SK-N-SH (cell line): Measurements from ENCODE around the gene RAD51B. TPM values are rescaled to one million over a fixed set of nuclear protein-coding genes. Genes with fewer than 3 reads are reported as not detected.

Experiments
- CTCF ChIA-PET: fragments of 300-600, 350-600 bp; formaldehyde crosslinking; extraction: SDS; loops from one replicate; lab custom pipeline; 2021; lab: Yijun Ruan, JAX
- POLR2A ChIA-PET: fragments of 350-600 bp; sonication (Branson Sonifier 250); formaldehyde crosslinking; extraction: SDS; loops from one replicate; lab custom pipeline; 2020; ENCODE audit warnings: antibody characterized with exemption, inconsistent platforms; lab: Yijun Ruan, JAX
- DNase-seq: peaks from one replicate; pipeline ENCODE4 v3.0.0; 2012
- H2AFZ ChIP-seq: fragments of 200-600 bp; sonication (generic); 2 replicates; pipeline ENCODE4 v1.8.1; 2016; ENCODE audit warnings: antibody characterized with exemption, mild to moderate bottlenecking, low read depth
- H3F3A ChIP-seq: fragments of 200-600 bp; sonication (generic); replicated peaks from 2 replicates; pipeline ENCODE3; 2016; ENCODE audit warnings: antibody characterized with exemption, mild to moderate bottlenecking; ENCODE audit not compliant: insufficient read depth
- H3K27ac ChIP-seq, 2 experiments: fragments of 200-500 bp in 1 of 2; fragments of 200-600 bp in 1 of 2; sonication (Bioruptor generic) in 1 of 2; sonication (generic), shearing (Covaris generic) in 1 of 2; 2 replicates each; pipeline versions ENCODE4 v1.5.1 to v1.6.1; 2014 to 2016; ENCODE audit warnings: low read depth in 2 of 2, inconsistent platforms in 1 of 2, low read length in 1 of 2, mild to moderate bottlenecking in 1 of 2, mixed read lengths in 1 of 2
- H3K27me3 ChIP-seq: fragments of 200-600 bp; sonication (generic), shearing (Covaris generic); 2 replicates; pipeline ENCODE4 v1.6.1; 2016; ENCODE audit warnings: mixed run types; ENCODE audit not compliant: insufficient read depth
- H3K36me3 ChIP-seq, 2 experiments: fragments of 200-500 bp in 1 of 2; fragments of 200-600 bp in 1 of 2; sonication (Bioruptor generic) in 1 of 2; sonication (generic) in 1 of 2; replicated peaks in 1 of 2; 2 replicates each; pipeline versions ENCODE3 to v1.5.1; 2014 to 2016; ENCODE audit warnings: low read length in 1 of 2, mild to moderate bottlenecking in 1 of 2; ENCODE audit not compliant: insufficient read depth in 2 of 2, control insufficient read depth in 1 of 2
- H3K4me1 ChIP-seq, 2 experiments: fragments of 200-500 bp in 1 of 2; fragments of 200-600 bp in 1 of 2; sonication (Bioruptor generic) in 1 of 2; sonication (generic), shearing (Covaris generic) in 1 of 2; 2 replicates each; pipeline versions ENCODE4 v1.5.1 to v1.6.1; 2014 to 2016; ENCODE audit warnings: low read depth in 1 of 2, low read length in 1 of 2, mixed run types in 1 of 2; ENCODE audit not compliant: insufficient read depth in 2 of 2, control insufficient read depth in 1 of 2
- H3K4me2 ChIP-seq: fragments of 200-600 bp; sonication (generic), shearing (Covaris generic); 2 replicates; pipeline ENCODE4 v1.6.1; 2017; ENCODE audit warnings: mixed run types
- H3K4me3 ChIP-seq, 2 experiments: fragments of 200-500 bp in 1 of 2; fragments of 200-600 bp in 1 of 2; sonication (Bioruptor generic) in 1 of 2; sonication (generic), shearing (Covaris generic) in 1 of 2; 2 replicates each; pipeline versions ENCODE4 v1.5.1 to v1.8.1; 2014 to 2016; ENCODE audit warnings: low read depth in 2 of 2, inconsistent platforms in 1 of 2, low read length in 1 of 2, mild to moderate bottlenecking in 1 of 2, mixed read lengths in 1 of 2, moderate library complexity in 1 of 2
- H3K79me2 ChIP-seq: fragments of 200-600 bp; sonication (generic); 2 replicates; pipeline ENCODE4 v1.8.1; 2017; ENCODE audit warnings: mild to moderate bottlenecking; ENCODE audit not compliant: insufficient read depth
- H3K9ac ChIP-seq: fragments of 200-600 bp; sonication (generic); 2 replicates; pipeline ENCODE4 v1.6.1; 2017; ENCODE audit warnings: mixed run types
- H3K9me2 ChIP-seq: fragments of 200-600 bp; sonication (generic); 2 replicates; pipeline ENCODE4 v1.6.1; 2017; ENCODE audit warnings: mixed run types
- H3K9me3 ChIP-seq: fragments of 200-600 bp; sonication (generic); 2 replicates; pipeline ENCODE4 v1.6.1; 2017; ENCODE audit warnings: mixed run types, mild to moderate bottlenecking, moderate library complexity
- H4K20me1 ChIP-seq: fragments of 200-600 bp; sonication (generic); 2 replicates; pipeline ENCODE4 v1.6.1; 2017; ENCODE audit warnings: mild to moderate bottlenecking, mixed run types; ENCODE audit not compliant: insufficient read depth
- CHD2 ChIP-seq: fragments of 150-350 bp; IDR thresholded peaks from 2 replicates; pipeline ENCODE4 v1.6.1; 2018; ENCODE audit warnings: low read length; ENCODE audit not compliant: partially characterized antibody
- EP300 ChIP-seq, 2 experiments: IDR thresholded peaks; 2 replicates each; pipeline versions ENCODE4 v1.4.0 to v1.6.1; 2012; ENCODE audit warnings: borderline replicate concordance in 1 of 2, low read depth in 1 of 2, low read length in 1 of 2
- FOSL2 ChIP-seq: IDR thresholded peaks from 2 replicates; pipeline ENCODE4 v1.4.0; 2012; ENCODE audit warnings: low read depth, mild to moderate bottlenecking, moderate library complexity, borderline replicate concordance
- FOXM1 ChIP-seq: IDR thresholded peaks from 2 replicates; pipeline ENCODE4 v1.4.0; 2012; ENCODE audit warnings: low read depth, mild to moderate bottlenecking
- GABPA ChIP-seq: IDR thresholded peaks from 2 replicates; pipeline ENCODE4 v1.4.0; 2012; ENCODE audit warnings: low read depth, mild to moderate bottlenecking
- JUND ChIP-seq: IDR thresholded peaks from 2 replicates; pipeline ENCODE4 v1.4.0; 2012
- MXI1 ChIP-seq: IDR thresholded peaks from 2 replicates; pipeline ENCODE4 v1.6.1; 2012; ENCODE audit warnings: mild to moderate bottlenecking, low read depth, low read length, improper control_type of control experiment
- NFIC ChIP-seq: IDR thresholded peaks from 2 replicates; pipeline ENCODE4 v1.4.0; 2012; ENCODE audit warnings: borderline replicate concordance
- POLR2AphosphoS5 ChIP-seq: IDR thresholded peaks from 2 replicates; pipeline ENCODE4 v1.6.1; 2012; ENCODE audit warnings: low read depth, low read length
- RCOR1 ChIP-seq: fragments of 150-350 bp; IDR thresholded peaks from 2 replicates; pipeline ENCODE4 v1.6.1; 2017; ENCODE audit warnings: antibody characterized with exemption, low read length
- SIN3A ChIP-seq: IDR thresholded peaks from 2 replicates; pipeline ENCODE4 v1.6.1; 2012; ENCODE audit warnings: low read depth, mild to moderate bottlenecking, low read length, moderate library complexity, borderline replicate concordance
- TAF1 ChIP-seq: IDR thresholded peaks from 2 replicates; pipeline ENCODE4 v1.6.1; 2012; ENCODE audit warnings: low read depth, mild to moderate bottlenecking, low read length, moderate library complexity, borderline replicate concordance
- TCF12 ChIP-seq: IDR thresholded peaks from 2 replicates; pipeline ENCODE4 v1.4.0; 2012
- TEAD4 ChIP-seq: IDR thresholded peaks from 2 replicates; pipeline ENCODE4 v1.4.0; 2012; ENCODE audit warnings: mild to moderate bottlenecking, borderline replicate concordance; ENCODE audit not compliant: insufficient read depth
- YY1 ChIP-seq: IDR thresholded peaks from 2 replicates; pipeline ENCODE4 v1.4.0; 2012; ENCODE audit warnings: low read depth, mild to moderate bottlenecking
- ZBTB33 ChIP-seq: IDR thresholded peaks from 2 replicates; pipeline ENCODE4 v1.4.0; 2012; ENCODE audit warnings: low read depth, borderline replicate concordance
- WGBS: methylation state at CpG from one replicate; pipeline ENCODE4 v1.1.6; 2017; ENCODE audit warnings: low lambda C conversion rate; 5-methylcytosine and 5-hydroxymethylcytosine counted together
- polyA plus RNA-seq, 3 experiments: library from polyadenylated mRNA; depleted of rRNA; stranded (reverse); fragments of >200 nt; gene quantifications; 2 replicates each; pipeline ENCODE4 v1.2.3, GENCODE V29; 2012
- TF ChIP-seq, protein P1 (sequence below): fragments of 150-350 bp; IDR thresholded peaks from 2 replicates; pipeline ENCODE4 v1.6.1; 2017; ENCODE audit warnings: antibody characterized with exemption, low read length, low read depth, borderline replicate concordance
- TF ChIP-seq, protein P2 (sequence below): IDR thresholded peaks from 2 replicates; pipeline ENCODE4; 2012

The RAD51B gene
- polyA plus RNA-seq, 1 of the 3 experiments (the other 2 are of a cell fraction): 6.0 TPM

DNA sequence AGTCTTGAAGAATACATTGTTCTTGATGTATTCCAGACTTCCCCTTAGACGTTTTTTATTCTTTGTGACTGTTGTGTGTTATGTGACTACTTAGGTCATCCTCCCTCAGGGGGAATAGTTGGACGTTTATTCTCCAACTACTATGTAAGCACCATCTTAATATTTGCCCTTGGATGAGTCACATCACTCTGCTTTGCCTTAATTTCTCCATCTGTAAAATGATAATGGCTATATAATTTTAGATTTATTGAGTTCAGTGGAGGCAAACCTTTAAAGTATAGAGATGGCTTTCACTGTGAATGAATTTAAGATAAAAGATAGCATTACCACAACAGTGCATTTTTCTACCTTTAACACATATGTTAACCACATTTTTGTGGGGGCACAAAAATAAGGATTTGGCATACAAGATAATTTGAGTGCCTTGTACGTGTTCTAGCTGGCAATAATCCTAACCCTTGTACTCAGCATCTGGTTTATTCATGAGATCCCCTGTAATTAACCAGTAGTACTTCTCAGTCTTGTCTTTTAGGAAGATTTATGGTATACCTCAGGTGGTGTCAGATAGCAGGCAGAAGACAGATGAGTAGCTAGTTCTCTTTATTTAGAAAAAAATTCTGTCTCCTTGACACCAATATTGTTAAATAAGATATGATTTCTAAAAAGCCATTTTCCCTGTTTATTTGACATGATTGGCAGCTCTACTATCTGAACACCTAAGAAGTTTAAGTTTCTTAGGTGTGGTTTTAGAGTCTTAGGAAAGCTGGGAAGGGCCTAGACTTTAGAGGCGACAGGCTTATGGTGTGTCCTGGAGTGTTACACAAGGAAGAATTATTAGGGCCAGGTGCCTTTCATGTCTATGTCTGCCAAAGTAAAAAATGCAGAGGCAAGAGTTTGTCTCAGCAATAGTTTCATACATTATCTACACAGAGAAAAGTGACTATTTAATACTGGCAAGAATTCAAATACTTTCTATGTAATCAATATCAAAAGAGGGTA, 152.3 kb downstream of the RAD51B start:
- no peaks in the 10 kb centered on the region for H4K20me1 ChIP-seq
- TF ChIP-seq FOXM1: no peak; the same call in none of the 2 replicates
- TF ChIP-seq YY1: no peak
- peak; percentile 57; the same call in 1 of the 2 replicates for TF ChIP-seq NFIC
- peak in 1 of 2 experiments; percentile 54; a peak in 2 of 4 replicates for TF ChIP-seq EP300 (IDR thresholded peaks at IDR 0.05; ENCODE audit: borderline replicate concordance in 1 of 2, low read depth in 1 of 2, low read length in 1 of 2)
- TF ChIP-seq, protein P1, sequence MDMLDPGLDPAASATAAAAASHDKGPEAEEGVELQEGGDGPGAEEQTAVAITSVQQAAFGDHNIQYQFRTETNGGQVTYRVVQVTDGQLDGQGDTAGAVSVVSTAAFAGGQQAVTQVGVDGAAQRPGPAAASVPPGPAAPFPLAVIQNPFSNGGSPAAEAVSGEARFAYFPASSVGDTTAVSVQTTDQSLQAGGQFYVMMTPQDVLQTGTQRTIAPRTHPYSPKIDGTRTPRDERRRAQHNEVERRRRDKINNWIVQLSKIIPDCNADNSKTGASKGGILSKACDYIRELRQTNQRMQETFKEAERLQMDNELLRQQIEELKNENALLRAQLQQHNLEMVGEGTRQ: no peak
- TF ChIP-seq, protein P2, sequence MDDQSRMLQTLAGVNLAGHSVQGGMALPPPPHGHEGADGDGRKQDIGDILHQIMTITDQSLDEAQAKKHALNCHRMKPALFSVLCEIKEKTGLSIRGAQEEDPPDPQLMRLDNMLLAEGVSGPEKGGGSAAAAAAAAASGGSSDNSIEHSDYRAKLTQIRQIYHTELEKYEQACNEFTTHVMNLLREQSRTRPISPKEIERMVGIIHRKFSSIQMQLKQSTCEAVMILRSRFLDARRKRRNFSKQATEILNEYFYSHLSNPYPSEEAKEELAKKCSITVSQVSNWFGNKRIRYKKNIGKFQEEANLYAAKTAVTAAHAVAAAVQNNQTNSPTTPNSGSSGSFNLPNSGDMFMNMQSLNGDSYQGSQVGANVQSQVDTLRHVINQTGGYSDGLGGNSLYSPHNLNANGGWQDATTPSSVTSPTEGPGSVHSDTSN: peak; percentile 36; the same call in 1 of the 2 replicates
- no peak for TF ChIP-seq MXI1
- no peak for TF ChIP-seq SIN3A
- peak; percentile 40; the same call in 1 of the 2 replicates for TF ChIP-seq TEAD4
- TF ChIP-seq POLR2AphosphoS5: peak; percentile 43; the same call in 1 of the 2 replicates
- peak; percentile 33; the same call in 1 of the 2 replicates for TF ChIP-seq FOSL2
- TF ChIP-seq GABPA: no peak
- TF ChIP-seq TCF12: peak; percentile 78
- peak; percentile 52 for TF ChIP-seq JUND
- H3K9me3 ChIP-seq: no peaks in the 10 kb centered on the region
- H3K27me3 ChIP-seq: no peaks in the 10 kb centered on the region
- no peak overlapping the region for H2AFZ ChIP-seq
- peaks cover 0 to 7% of the 10 kb centered on the region in 2 experiments; a peak in 1 of 4 replicates for H3K4me1 ChIP-seq
- no peaks in the 10 kb centered on the region for H3K79me2 ChIP-seq
- peaks cover 3% of the 10 kb centered on the region for H3F3A ChIP-seq
- WGBS: 35% methylated on average over 4 of the region's 4 CpGs
- H3K36me3 ChIP-seq: no peaks in the 10 kb centered on the region
- no peaks in the 10 kb centered on the region for H3K9me2 ChIP-seq
- H3K9ac ChIP-seq: no peak overlapping the region
- DNase-seq: peak; percentile 1
- CTCF ChIA-PET: interaction anchor here (0.6 to 0.9 kb wide), 2 partner anchors 9 to 292 kb away, joined by 3 read pairs; no protein-coding TSS in a partner anchor
- H3K4me3 ChIP-seq: no peak overlapping the region
- no peak overlapping the region; a peak in 2 of 4 replicates for H3K27ac ChIP-seq
- POLR2A ChIA-PET: no interaction called here
- H3K4me2 ChIP-seq: no peak overlapping the region

DNA sequence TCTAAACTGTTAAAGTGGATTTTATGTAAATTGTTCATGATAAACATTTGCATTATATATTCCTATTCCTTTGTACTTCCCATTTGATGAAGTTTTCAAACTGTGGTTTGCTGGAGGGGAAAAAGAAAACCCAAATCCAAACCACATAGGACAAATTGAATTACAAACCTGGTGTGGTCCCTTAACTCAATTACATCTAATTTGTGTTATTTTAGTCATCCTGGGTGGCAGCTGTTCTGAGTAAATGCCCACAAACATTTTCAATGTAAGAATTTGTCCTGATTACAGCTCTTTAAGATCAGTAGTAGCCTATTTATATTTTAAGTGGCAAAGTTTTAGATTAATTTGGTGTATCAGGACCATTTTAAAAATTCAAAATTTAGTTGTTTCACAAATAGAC, 153.9 kb downstream of the RAD51B start:
- H3K36me3 ChIP-seq: no peaks in the 10 kb centered on the region
- ChIA-PET POLR2A (no interaction called here), CTCF (no interaction called here)
- no peaks in the 10 kb centered on the region for H3K9me3 ChIP-seq
- no peak overlapping the region for H3K4me3 ChIP-seq
- no peaks in the 10 kb centered on the region for H3K27me3 ChIP-seq
- peaks cover 3% of the 10 kb centered on the region for H3F3A ChIP-seq
- DNase-seq: peak; percentile 15
- no peaks in the 10 kb centered on the region for H3K79me2 ChIP-seq
- no peaks in the 10 kb centered on the region for H3K9me2 ChIP-seq
- no peak overlapping the region for H3K4me2 ChIP-seq
- no peak overlapping the region for H3K9ac ChIP-seq
- no peak overlapping the region for H2AFZ ChIP-seq
- TF ChIP-seq FOXM1 (0 out of 2 replicates have a peak, but pooled peaks have one; percentile 10), CHD2 (peak; percentile 33), EP300 (IDR thresholded peaks at IDR 0.05; ENCODE audit: borderline replicate concordance in 1 of 2, low read depth in 1 of 2, low read length in 1 of 2) (peak in 1 of 2 experiments; percentile 68; a peak in 1 of 4 replicates), TEAD4 (0 out of 2 replicates have a peak, but pooled peaks have one; percentile 15), POLR2AphosphoS5 (peak; percentile 42; the same call in 1 of the 2 replicates), RCOR1 (peak; percentile 45; the same call in 1 of the 2 replicates), ZBTB33 (no peak), YY1 (no peak), TAF1 (no peak), FOSL2 (no peak), TCF12 (peak; percentile 40), NFIC (no peak), GABPA (no peak)
- TF ChIP-seq, protein P1: no peak
- peaks cover 0 to 7% of the 10 kb centered on the region in 2 experiments; a peak in 1 of 4 replicates for H3K4me1 ChIP-seq
- H3K27ac ChIP-seq: no peak overlapping the region
- H4K20me1 ChIP-seq: no peaks in the 10 kb centered on the region
